H9 (cell line): ENCODE measurements around the gene ZNF35. TPM values are rescaled to one million over a fixed set of nuclear protein-coding genes. Genes with fewer than 3 reads are reported as not detected.

Experiments used
- DNase-seq: peaks from one replicate; pipeline ENCODE4 v3.0.0-alpha.2; 2017
- H2AFZ ChIP-seq: one replicate; pipeline ENCODE4 v1.6.1; 2013; ENCODE audit warnings: mild to moderate bottlenecking, low read length, control low read depth, moderate library complexity
- H2AK5ac ChIP-seq: 2 replicates; pipeline ENCODE4 v1.6.1; 2013; ENCODE audit warnings: low read length, control low read depth, mixed read lengths; ENCODE audit not compliant: insufficient read length
- H2BK120ac ChIP-seq: one replicate; pipeline ENCODE4 v1.6.1; 2013; ENCODE audit warnings: low read depth, mild to moderate bottlenecking, low read length, control low read depth, inconsistent platforms; ENCODE audit not compliant: poor library complexity, severe bottlenecking
- H2BK12ac ChIP-seq: 2 replicates; pipeline ENCODE4 v1.6.1; 2013; ENCODE audit warnings: low read length, control low read depth, mixed read lengths, low read depth; ENCODE audit not compliant: insufficient read length
- H2BK15ac ChIP-seq: 2 replicates; pipeline ENCODE4 v1.6.1; 2013; ENCODE audit warnings: low read depth, low read length, control low read depth
- H2BK20ac ChIP-seq: one replicate; pipeline ENCODE4 v1.6.1; 2013; ENCODE audit warnings: low read depth, mild to moderate bottlenecking, low read length, control low read depth, inconsistent platforms; ENCODE audit not compliant: poor library complexity, severe bottlenecking
- H2BK5ac ChIP-seq: 2 replicates; pipeline ENCODE4 v1.6.1; 2013; ENCODE audit warnings: low read length, control low read depth, mixed read lengths; ENCODE audit not compliant: insufficient read length
- H3K14ac ChIP-seq: 2 replicates; pipeline ENCODE4 v1.6.1; 2013; ENCODE audit warnings: low read length, control low read depth; ENCODE audit not compliant: insufficient read depth
- H3K18ac ChIP-seq: 2 replicates; pipeline ENCODE4 v1.6.1; 2013; ENCODE audit warnings: low read depth, mild to moderate bottlenecking, mixed read lengths, low read length, control low read depth; ENCODE audit not compliant: insufficient read length
- H3K23ac ChIP-seq: 2 replicates; pipeline ENCODE4 v1.6.1; 2013; ENCODE audit warnings: low read length, control low read depth, mixed read lengths, low read depth; ENCODE audit not compliant: insufficient read length
- H3K23me2 ChIP-seq: 2 replicates; pipeline ENCODE4 v1.6.1; 2013; ENCODE audit warnings: low read depth, mild to moderate bottlenecking, mixed read lengths, low read length, control low read depth; ENCODE audit not compliant: insufficient read length, poor library complexity, severe bottlenecking
- H3K27ac ChIP-seq: 2 replicates; pipeline ENCODE4 v1.5.1; 2013; ENCODE audit warnings: low read length, control low read depth, mixed read lengths, low read depth; ENCODE audit not compliant: insufficient read length
- H3K27me3 ChIP-seq: 2 replicates; pipeline ENCODE4 v1.6.1; 2013; ENCODE audit warnings: low read length, control low read depth, inconsistent platforms; ENCODE audit not compliant: insufficient read depth
- H3K4ac ChIP-seq: 2 replicates; pipeline ENCODE4 v1.6.1; 2013; ENCODE audit warnings: low read depth, mild to moderate bottlenecking, control low read depth, inconsistent platforms, low read length, moderate library complexity
- H3K4me1 ChIP-seq: 2 replicates; pipeline ENCODE4 v1.6.1; 2013; ENCODE audit warnings: low read length, control low read depth, inconsistent platforms; ENCODE audit not compliant: insufficient read depth
- H3K4me2 ChIP-seq: 2 replicates; pipeline ENCODE4 v1.6.1; 2013; ENCODE audit warnings: low read length, control low read depth, mixed read lengths; ENCODE audit not compliant: insufficient read length, insufficient read depth
- H3K56ac ChIP-seq: 2 replicates; pipeline ENCODE4 v1.6.1; 2013; ENCODE audit warnings: low read depth, mild to moderate bottlenecking, mixed read lengths, low read length, control low read depth; ENCODE audit not compliant: insufficient read length
- H3K79me1 ChIP-seq: 2 replicates; pipeline ENCODE4 v1.6.1; 2013; ENCODE audit warnings: low read depth, mild to moderate bottlenecking, moderate library complexity, low read length, control low read depth, inconsistent platforms; ENCODE audit not compliant: insufficient read depth, poor library complexity, severe bottlenecking
- H3K79me2 ChIP-seq: 2 replicates; pipeline ENCODE4 v1.6.1; 2013; ENCODE audit warnings: low read length, control low read depth, inconsistent platforms; ENCODE audit not compliant: insufficient read depth
- H3K9ac ChIP-seq: 2 replicates; pipeline ENCODE4 v1.6.1; 2013; ENCODE audit warnings: low read length, control low read depth, mixed read lengths; ENCODE audit not compliant: insufficient read length; ENCODE audit errors: extremely low read depth
- H3K9me3 ChIP-seq: one replicate; pipeline ENCODE4 v1.6.1; 2013; ENCODE audit warnings: low read depth, low read length, inconsistent platforms; ENCODE audit not compliant: control insufficient read depth
- H3T11ph ChIP-seq: one replicate; pipeline ENCODE4 v1.6.1; 2013; ENCODE audit warnings: mild to moderate bottlenecking, low read length, control low read depth, inconsistent platforms
- H4K20me1 ChIP-seq: one replicate; pipeline ENCODE4 v1.6.1; 2013; ENCODE audit not compliant: control insufficient read depth, insufficient read length, insufficient read depth
- H4K5ac ChIP-seq: 2 replicates; pipeline ENCODE4 v1.6.1; 2013; ENCODE audit warnings: low read depth, mild to moderate bottlenecking, mixed read lengths, low read length, control low read depth; ENCODE audit not compliant: insufficient read length
- H4K8ac ChIP-seq: replicated peaks from 2 replicates; pipeline ENCODE4 v1.6.1; 2013; ENCODE audit warnings: low read length, control low read depth, mixed read lengths, low read depth; ENCODE audit not compliant: insufficient read length
- H4K91ac ChIP-seq: 2 replicates; pipeline ENCODE4 v1.6.1; 2013; ENCODE audit warnings: low read depth, mild to moderate bottlenecking, moderate library complexity, mixed read lengths, low read length, control low read depth; ENCODE audit not compliant: insufficient read length
- H3K27ac Mint-ChIP-seq, 3 experiments: 2 replicates in 2 of 3; 3 replicates in 1 of 3; pipeline ENCODE4 v1.8.0; 2020 to 2021; ENCODE audit warnings: mixed read lengths in 3 of 3, mild to moderate bottlenecking in 1 of 3, moderate library complexity in 1 of 3
- H3K27me3 Mint-ChIP-seq: 2 replicates; pipeline ENCODE4 v1.8.0; 2021; ENCODE audit warnings: low read depth, mild to moderate bottlenecking, moderate library complexity, mixed read lengths
- H3K36me3 Mint-ChIP-seq, 3 experiments: 2 replicates in 2 of 3; 3 replicates in 1 of 3; pipeline ENCODE4 v1.8.0; 2020 to 2021; ENCODE audit warnings: low read depth in 3 of 3, mixed read lengths in 3 of 3; ENCODE audit not compliant: insufficient read depth in 1 of 3
- H3K4me1 Mint-ChIP-seq, 2 experiments: 2 replicates each; pipeline ENCODE4 v1.8.0; 2020; ENCODE audit warnings: mixed read lengths in 2 of 2
- H3K4me3 Mint-ChIP-seq, 2 experiments: 2 replicates in 1 of 2; 3 replicates in 1 of 2; pipeline ENCODE4 v1.8.0; 2020 to 2021; ENCODE audit warnings: mild to moderate bottlenecking in 2 of 2, mixed read lengths in 2 of 2, moderate library complexity in 1 of 2
- H3K9me3 Mint-ChIP-seq, 2 experiments: 2 replicates in 1 of 2; 3 replicates in 1 of 2; pipeline ENCODE4 v1.8.0; 2020; ENCODE audit warnings: mild to moderate bottlenecking in 2 of 2, mixed read lengths in 2 of 2, moderate library complexity in 1 of 2
- CTCF ChIP-seq: fragments of 200-600 bp; sonication (generic); conservative IDR thresholded peaks from 3 replicates; pipeline ENCODE4 v1.8.0; 2021; ENCODE audit warnings: antibody characterized with exemption, mild to moderate bottlenecking
- WGBS: extraction: QIAGEN DNeasy Blood & Tissue Kit; methylation state at CpG from one replicate; pipeline ENCODE4 v1.1.7; 2013; ENCODE audit warnings: missing lambda C conversion rate, low lambda C conversion rate, mixed read lengths; ENCODE audit not compliant: insufficient read length; ENCODE audit errors: extremely low coverage; 5-methylcytosine and 5-hydroxymethylcytosine counted together
- total RNA-seq: library from RNA; stranded (reverse); gene quantifications from 2 replicates; pipeline ENCODE4 v1.2.1, GENCODE V29; 2021

ZNF35 gene
- total RNA-seq, 1 experiment from 2014 or later, result 27.3 TPM

GRCh38 chr3:44682182-44682896 is 33.8 kb downstream of the ZNF35 start:
- TF ChIP-seq CTCF, result no peak
- Histone ChIP-seq H2BK12ac (no peak overlapping the region), H4K5ac (no peak overlapping the region), H4K20me1 (no peaks in the 10 kb centered on the region), H2BK20ac (no peak overlapping the region), H2BK120ac (no peak overlapping the region), H2AFZ (no peak overlapping the region), H3K14ac (no peak overlapping the region), H3K56ac (no peak overlapping the region), H2BK5ac (no peak overlapping the region), H3K4ac (no peak overlapping the region), H3T11ph (no peak overlapping the region), H3K23ac (no peak overlapping the region), H3K18ac (no peak overlapping the region), H4K8ac (no peak overlapping the region), H3K9ac (no peak overlapping the region), H2BK15ac (no peak overlapping the region), H3K23me2 (no peaks in the 10 kb centered on the region), H3K9me3 (peaks cover 14% of the 10 kb centered on the region), H3K27ac (no peak overlapping the region), H4K91ac (no peak overlapping the region), H3K4me1 (no peaks in the 10 kb centered on the region), H3K79me2 (no peaks in the 10 kb centered on the region), H2AK5ac (no peak overlapping the region), H3K27me3 (no peaks in the 10 kb centered on the region), H3K4me2 (no peak overlapping the region), H3K79me1 (no peaks in the 10 kb centered on the region)
- H3K27ac Mint-ChIP-seq, result no peak overlapping the region
- H3K4me3 Mint-ChIP-seq, result no peak overlapping the region
- H3K36me3 Mint-ChIP-seq, result peaks cover 23 to 43% (median 27%) of the 10 kb centered on the region in 3 experiments
- H3K27me3 Mint-ChIP-seq, result peaks cover 18% of the 10 kb centered on the region
- no peak for DNase-seq
- H3K4me1 Mint-ChIP-seq, result peaks cover 8 to 13% of the 10 kb centered on the region in 2 experiments
- WGBS, result no CpG with 5 or more reads among the region's 2 CpGs
- H3K9me3 Mint-ChIP-seq, result peaks cover 35 to 55% of the 10 kb centered on the region in 2 experiments
